HG02840 (cell line): Measurements from ENCODE around the gene GUCD1.
"Not testable (repeated sequence)": the region's sequence is repeated elsewhere in the genome, so short reads cannot be mapped to it uniquely, and the experiment has no call there.

ENCODE experiments used
- ATAC-seq: cut with Tn5 transposase; IDR thresholded peaks from one replicate; pipeline ENCODE4 v1.9.1; 2021; ENCODE audit warnings: mild to moderate bottlenecking, moderate library complexity, moderate number of reproducible peaks; ENCODE audit not compliant: unreplicated experiment, low FRiP score

The GUCD1 gene

DNA sequence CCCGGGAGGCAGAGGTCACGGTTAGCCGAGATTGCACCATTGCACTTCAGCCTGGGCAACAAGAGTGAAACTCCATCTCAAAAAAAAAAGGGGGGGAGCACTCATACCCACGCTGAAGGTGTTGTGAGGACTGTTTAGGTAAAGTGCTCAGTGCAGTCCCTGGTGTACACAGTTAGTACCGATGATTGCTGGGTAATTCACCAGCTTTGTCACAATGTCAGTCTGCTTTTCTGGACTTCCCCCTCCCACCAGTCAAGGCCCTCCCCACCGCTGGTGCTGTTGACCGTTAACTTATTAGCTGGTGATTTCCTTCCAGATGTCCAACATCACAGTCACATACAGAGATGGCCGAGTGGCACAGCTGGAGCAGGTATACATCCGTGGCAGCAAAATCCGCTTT lies 12.7 kb upstream of the GUCD1 start:
- no peak for ATAC-seq

DNA sequence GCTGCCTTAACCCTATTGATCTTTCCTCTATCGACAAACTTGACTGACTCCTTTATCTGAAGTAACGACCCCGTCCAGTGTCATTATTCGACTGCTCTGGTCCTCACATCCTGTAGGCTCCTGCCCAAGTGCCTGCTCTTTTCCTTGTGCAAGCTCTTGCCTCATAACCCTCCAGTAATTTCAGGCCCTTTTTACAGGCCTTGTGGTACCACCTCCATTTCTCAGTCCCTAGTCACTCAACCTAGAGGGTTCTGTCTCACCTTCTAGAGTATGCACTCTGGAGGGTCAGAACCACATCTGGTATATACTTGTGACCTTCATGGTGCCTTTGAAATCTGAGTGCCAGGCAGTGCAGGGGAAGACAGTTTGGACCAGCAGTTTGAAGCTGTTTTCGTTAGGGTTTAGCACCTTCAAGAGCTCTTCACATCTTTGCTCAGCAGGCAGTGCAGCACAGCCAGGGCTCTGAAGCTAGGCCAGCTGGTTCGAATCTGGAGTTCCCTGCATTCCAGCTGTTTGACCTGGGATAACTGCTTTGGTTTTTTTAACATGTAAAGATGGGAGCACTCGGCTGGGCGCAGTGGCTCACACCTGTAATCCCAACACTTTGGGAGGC lies 12.1 kb upstream of the GUCD1 start:
- no peak for ATAC-seq

GRCh38 chr22:24565077-24565476 lies 10.1 kb upstream of the GUCD1 start:
- no peak for ATAC-seq

GRCh38 chr22:24564376-24565058 lies 9.6 kb upstream of the GUCD1 start:
- ATAC-seq = no peak

DNA sequence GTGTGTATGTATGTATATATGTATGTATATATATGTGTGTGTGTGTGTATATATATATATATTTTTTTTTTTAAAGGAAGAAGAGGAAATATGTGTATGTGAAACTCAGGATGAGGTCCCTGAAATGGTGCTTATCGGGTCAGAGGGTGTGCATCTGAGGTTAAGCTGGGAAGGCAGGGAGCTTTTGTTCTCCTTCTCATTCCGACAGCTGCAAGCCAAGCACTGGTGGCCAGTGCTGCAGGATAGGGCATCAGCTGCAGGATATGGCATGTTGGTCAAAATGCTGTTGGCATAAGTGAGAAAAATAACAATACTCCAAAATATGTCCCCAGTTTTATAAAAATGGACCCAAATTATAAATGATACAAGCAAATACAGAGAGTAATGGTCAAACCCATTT lies 8.3 kb upstream of the GUCD1 start:
- no peak for ATAC-seq

DNA sequence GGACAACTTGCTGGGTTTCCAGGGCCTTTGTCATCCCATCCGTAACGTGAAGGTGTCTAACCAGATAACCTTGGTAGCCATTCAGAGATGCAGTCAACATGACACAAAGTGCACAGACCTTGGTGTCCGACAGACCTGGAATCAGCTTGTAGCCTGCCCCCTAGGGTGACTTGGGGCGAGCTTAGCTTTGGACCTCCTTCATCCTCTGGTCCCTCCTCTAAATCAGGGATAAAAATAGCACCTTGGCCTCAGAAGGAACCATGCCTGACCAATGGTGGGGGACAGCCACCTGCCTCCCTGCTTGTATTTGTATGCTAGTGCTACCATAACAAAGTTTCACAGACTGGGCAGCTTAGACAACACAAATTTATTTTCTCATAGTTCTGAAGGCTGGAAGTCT lies 4.5 kb upstream of the GUCD1 start:
- no peak for ATAC-seq

DNA sequence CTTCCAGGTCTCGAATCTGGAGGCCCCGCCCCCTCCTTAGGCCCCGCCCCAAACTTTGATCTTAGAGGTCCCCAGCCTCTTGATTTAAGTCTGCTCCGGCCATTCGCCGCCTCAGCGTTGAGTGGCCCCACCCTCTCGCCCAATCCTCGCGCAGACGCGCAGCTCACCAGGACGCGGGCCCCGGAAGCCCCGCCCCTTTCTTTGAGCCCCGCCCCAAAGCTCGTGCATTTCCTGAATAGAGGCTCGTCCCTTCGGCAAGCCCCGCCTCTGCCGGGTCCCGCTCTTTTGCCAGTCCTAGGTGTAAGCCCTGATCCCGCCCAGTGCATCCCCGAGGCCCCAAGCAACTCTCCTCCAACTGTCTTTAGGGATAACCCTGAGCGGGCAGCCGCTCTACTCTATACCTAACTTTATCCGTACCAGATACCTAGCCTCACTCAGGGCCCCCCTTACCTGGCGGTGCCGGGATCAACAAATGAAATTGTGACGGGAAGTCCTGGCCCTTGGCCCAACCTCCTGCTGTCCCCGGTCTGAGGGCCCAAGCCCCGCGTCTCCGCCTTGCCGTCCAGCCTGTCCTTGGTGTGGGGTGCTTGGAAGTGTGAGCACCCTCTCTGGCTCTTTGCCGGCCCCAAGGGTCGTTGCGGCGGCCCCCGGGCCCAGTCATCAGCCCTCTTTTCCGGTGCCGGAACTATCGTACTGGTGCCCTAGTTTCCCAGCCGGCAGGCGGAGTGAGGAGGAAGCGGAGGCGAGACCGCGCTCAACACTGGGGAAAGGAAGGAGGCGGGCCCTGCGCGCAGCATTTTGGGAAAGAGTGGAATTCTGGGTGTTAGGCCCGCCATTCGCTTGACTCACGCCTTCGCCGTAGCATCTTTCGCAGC lies 464 bp upstream of the GUCD1 start, which contains the start of gene SNRPD3:
Gene SNRPD3 (plus strand): TSS at position 835 of the 875 bp plus-strand sequence. CDS start 1,676 bp downstream, outside the sequence.
- ATAC-seq = peak; percentile 69

- no peak for ATAC-seq
Observed at GRCh38 chr22:24553597-24554312, 1.2 kb downstream of the GUCD1 start.

- not testable (repeated sequence) for ATAC-seq
Observed at GRCh38 chr22:24552503-24553286, 2.2 kb downstream of the GUCD1 start.

GRCh38 chr22:24550902-24551435 lies 4.0 kb downstream of the GUCD1 start:
- ATAC-seq = no peak

GRCh38 chr22:24550028-24550901 lies 4.7 kb downstream of the GUCD1 start:
- ATAC-seq = no peak

- no peak for ATAC-seq
Observed at GRCh38 chr22:24548812-24549211, 6.1 kb downstream of the GUCD1 start.

GRCh38 chr22:24543679-24544243 lies 11.2 kb downstream of the GUCD1 start:
- ATAC-seq = no peak

- no peak for ATAC-seq
Observed at GRCh38 chr22:24543185-24543601, 11.7 kb downstream of the GUCD1 start.

GRCh38 chr22:24542641-24543040 lies 12.3 kb downstream of the GUCD1 start:
- ATAC-seq = no peak

- ATAC-seq = no peak
Observed at GRCh38 chr22:24541681-24542515, 13.0 kb downstream of the GUCD1 start.

DNA sequence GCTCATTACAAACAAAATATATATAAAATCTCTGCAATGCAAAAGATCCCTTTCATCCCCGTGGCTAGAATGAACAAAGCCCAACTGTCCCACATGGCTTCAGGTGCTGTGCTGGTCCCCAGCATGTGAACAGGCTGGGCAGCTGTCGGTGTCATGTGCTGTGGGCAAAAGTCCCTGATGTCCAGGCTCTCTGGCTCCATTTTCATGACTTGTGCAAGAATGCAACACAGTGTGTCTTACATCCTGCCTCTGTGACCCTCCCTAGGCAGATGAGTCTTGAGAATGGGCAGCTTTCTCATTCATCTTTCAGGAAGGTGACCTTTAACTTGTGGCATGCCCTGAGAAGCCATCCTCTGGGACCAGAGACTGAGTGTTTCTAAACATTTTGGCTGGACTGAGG lies 14.5 kb downstream of the GUCD1 start:
- no peak for ATAC-seq
